Immature natural killer cell (primary cell): ENCODE results near the gene LAMA5. TPM values are rescaled to one million over a fixed set of nuclear protein-coding genes. Genes with fewer than 3 reads are reported as not detected.

Source experiments
- DNase-seq, 3 donors: peaks; one replicate each; pipeline ENCODE4 v3.0.0; 2022; ENCODE audit warnings: mixed read lengths in 1 of 3
- H3K27ac Mint-ChIP-seq, 6 donors: one replicate each; pipeline ENCODE4 v1.8.0; 2020; ENCODE audit warnings: mixed read lengths in 6 of 6, mild to moderate bottlenecking in 5 of 6, inconsistent platforms in 4 of 6, moderate library complexity in 3 of 6
- H3K27me3 Mint-ChIP-seq, 3 donors: one replicate each; pipeline ENCODE4 v1.8.0; 2020 to 2021; ENCODE audit warnings: low read depth in 3 of 3, mild to moderate bottlenecking in 3 of 3, mixed read lengths in 3 of 3, moderate library complexity in 3 of 3, inconsistent platforms in 1 of 3
- H3K36me3 Mint-ChIP-seq, 3 donors: one replicate each; pipeline ENCODE4 v1.8.0; 2020; ENCODE audit warnings: mixed read lengths in 3 of 3, inconsistent platforms in 2 of 3, mild to moderate bottlenecking in 2 of 3
- H3K4me1 Mint-ChIP-seq, 2 donors: one replicate each; pipeline ENCODE4 v1.8.0; 2020; ENCODE audit warnings: inconsistent platforms in 2 of 2, mild to moderate bottlenecking in 2 of 2, mixed read lengths in 2 of 2, moderate library complexity in 1 of 2
- H3K4me3 Mint-ChIP-seq, 5 donors: one replicate each; pipeline ENCODE4 v1.8.0; 2020; ENCODE audit warnings: mild to moderate bottlenecking in 5 of 5, mixed read lengths in 5 of 5, inconsistent platforms in 3 of 5, moderate library complexity in 3 of 5
- H3K9me3 Mint-ChIP-seq, 6 donors: one replicate each; pipeline ENCODE4 v1.8.0; 2020; ENCODE audit warnings: mild to moderate bottlenecking in 6 of 6, mixed read lengths in 6 of 6, inconsistent platforms in 4 of 6, moderate library complexity in 3 of 6
- polyA plus RNA-seq, 3 donors: library from polyadenylated mRNA; unstranded; fragments of 300-500 nt; fragmentation: Illumina TruSeq; gene quantifications; one replicate each; pipeline ENCODE4 v1.2.3, GENCODE V29; 2021

The LAMA5 gene
- polyA plus RNA-seq, 3 donors from 2014 or later, result 0.30 TPM; not detected in 2

DNA sequence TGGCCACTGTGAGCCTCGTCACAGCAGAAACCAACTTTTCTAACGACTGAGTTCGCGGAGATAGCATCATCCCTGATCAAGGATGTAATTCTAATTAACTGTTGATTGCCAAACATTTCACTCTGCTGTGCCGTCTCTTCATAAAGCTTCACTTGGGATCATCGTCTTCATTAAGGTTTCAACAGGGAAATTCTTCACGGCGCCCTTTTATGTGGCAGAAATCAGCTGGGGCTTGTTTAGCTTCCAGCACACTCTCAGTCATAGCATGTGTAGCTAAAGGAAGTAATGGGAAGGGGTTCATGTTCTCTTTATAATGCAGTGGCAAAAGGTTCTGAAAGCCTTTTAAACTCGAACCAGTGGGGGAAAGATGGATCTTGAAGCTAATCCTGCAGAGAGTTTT is 73.2 kb downstream of the LAMA5 start:
- H3K4me1 Mint-ChIP-seq, result peaks cover 37% of the 10 kb centered on the region in 2 donors
- H3K9me3 Mint-ChIP-seq, result no peaks in the 10 kb centered on the region
- no peak for DNase-seq
- peak overlapping the region in 2 of 5 donors; percentile 22 to 45 for H3K4me3 Mint-ChIP-seq
- H3K36me3 Mint-ChIP-seq, result peaks cover 4 to 11% (median 8%) of the 10 kb centered on the region in 3 donors
- H3K27ac Mint-ChIP-seq, result peak overlapping the region; percentile 56 to 96 (median 86)
- H3K27me3 Mint-ChIP-seq, result peaks cover under 1 to 8% (median 3%) of the 10 kb centered on the region in 3 donors

- H3K27me3 Mint-ChIP-seq, result peaks cover 0 to 8% (median 3%) of the 10 kb centered on the region in 3 donors
- DNase-seq, result no peak
- H3K4me1 Mint-ChIP-seq, result peaks cover 37 to 38% of the 10 kb centered on the region in 2 donors
- H3K4me3 Mint-ChIP-seq, result peak overlapping the region; percentile 24 to 86 (median 83)
- H3K9me3 Mint-ChIP-seq, result no peaks in the 10 kb centered on the region
- H3K36me3 Mint-ChIP-seq, result peaks cover 8 to 14% (median 8%) of the 10 kb centered on the region in 3 donors
- H3K27ac Mint-ChIP-seq, result peak overlapping the region; percentile 85 to 97 (median 96)
Measured at GRCh38 chr20:62293111-62293784, 73.9 kb downstream of the LAMA5 start.

GRCh38 chr20:62292108-62292507 is 75.0 kb downstream of the LAMA5 start:
- H3K36me3 Mint-ChIP-seq, result peaks cover 8 to 14% (median 8%) of the 10 kb centered on the region in 3 donors
- peak; percentile 53 to 63 (median 53) for DNase-seq
- H3K27ac Mint-ChIP-seq, result peak overlapping the region; percentile 94 to 97 (median 96)
- peaks cover 0 to 8% (median 3%) of the 10 kb centered on the region in 3 donors for H3K27me3 Mint-ChIP-seq
- H3K4me3 Mint-ChIP-seq, result peak overlapping the region; percentile 71 to 86 (median 85)
- peaks cover 37 to 38% of the 10 kb centered on the region in 2 donors for H3K4me1 Mint-ChIP-seq
- no peaks in the 10 kb centered on the region for H3K9me3 Mint-ChIP-seq

DNA sequence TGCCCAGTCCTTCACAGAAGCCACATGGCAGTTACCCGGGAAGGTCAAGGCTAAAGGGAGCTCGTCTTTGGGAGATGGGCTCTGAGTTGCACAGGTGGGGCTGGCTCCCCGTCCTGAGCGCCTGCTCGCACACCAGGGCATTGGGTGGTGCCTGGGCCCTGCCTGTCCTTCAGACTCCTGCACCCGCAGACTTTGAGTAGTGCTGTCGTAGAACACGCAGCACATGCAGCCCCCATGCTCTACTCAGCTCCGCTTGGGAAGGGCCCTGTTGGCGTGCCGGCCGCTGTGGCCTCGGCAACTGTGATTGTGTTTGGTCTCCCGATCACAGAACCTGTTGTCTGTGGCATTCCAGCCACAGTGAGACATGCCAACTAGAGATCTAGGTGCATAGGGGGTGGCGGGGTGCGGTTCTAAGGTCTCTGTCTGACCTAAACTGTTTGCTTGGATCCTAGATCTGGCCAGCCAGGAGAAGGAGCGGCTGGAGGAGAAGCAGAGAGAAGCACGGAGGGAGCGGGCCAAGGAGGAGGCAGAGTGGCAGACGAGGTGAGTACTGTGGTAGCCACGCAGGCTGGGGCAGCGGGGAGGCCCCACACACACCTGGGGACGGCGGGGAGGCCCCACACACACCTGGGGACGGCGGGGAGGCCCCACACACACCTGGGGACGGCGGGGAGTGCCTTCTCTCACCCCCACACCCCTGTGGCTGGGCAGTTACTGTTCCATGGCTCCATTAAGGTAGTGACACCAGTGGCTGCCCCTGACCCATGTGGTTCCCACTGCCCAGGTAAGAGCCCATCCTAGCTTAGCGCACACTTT is 75.7 kb downstream of the LAMA5 start:
- Mint-ChIP-seq H3K36me3 (peaks cover 8 to 14% (median 8%) of the 10 kb centered on the region in 3 donors), H3K4me3 (peak overlapping the region; percentile 49 to 86 (median 85)), H3K9me3 (no peaks in the 10 kb centered on the region), H3K4me1 (peaks cover 37 to 38% of the 10 kb centered on the region in 2 donors), H3K27me3 (peaks cover 0 to 8% (median 3%) of the 10 kb centered on the region in 3 donors), H3K27ac (peak overlapping the region; percentile 94 to 97 (median 96))
- no peak for DNase-seq

GRCh38 chr20:62289898-62290297 is 77.2 kb downstream of the LAMA5 start:
- peaks cover 8 to 11% (median 9%) of the 10 kb centered on the region in 3 donors for H3K36me3 Mint-ChIP-seq
- no peak overlapping the region for H3K4me3 Mint-ChIP-seq
- H3K27me3 Mint-ChIP-seq, result peaks cover 0 to 6% (median 3%) of the 10 kb centered on the region in 3 donors
- no peak overlapping the region for H3K27ac Mint-ChIP-seq
- no peaks in the 10 kb centered on the region for H3K9me3 Mint-ChIP-seq
- no peak for DNase-seq
- peaks cover 37 to 38% of the 10 kb centered on the region in 2 donors for H3K4me1 Mint-ChIP-seq

- DNase-seq, result no peak
- peaks cover 34 to 35% of the 10 kb centered on the region in 2 donors for H3K4me1 Mint-ChIP-seq
- peaks cover 0 to 6% (median 3%) of the 10 kb centered on the region in 3 donors for H3K27me3 Mint-ChIP-seq
- H3K27ac Mint-ChIP-seq, result peak overlapping the region in 3 of 6 donors; percentile 68 to 86 (median 80)
- H3K4me3 Mint-ChIP-seq, result no peak overlapping the region
- H3K9me3 Mint-ChIP-seq, result no peaks in the 10 kb centered on the region
- H3K36me3 Mint-ChIP-seq, result peaks cover 8 to 18% (median 11%) of the 10 kb centered on the region in 3 donors
Measured at GRCh38 chr20:62289131-62289530, 78.0 kb downstream of the LAMA5 start.

- Mint-ChIP-seq H3K4me1 (peaks cover 29 to 31% of the 10 kb centered on the region in 2 donors), H3K27me3 (peaks cover 0 to 6% (median 0%) of the 10 kb centered on the region in 3 donors), H3K27ac (peak overlapping the region; percentile 60 to 86 (median 70)), H3K36me3 (peaks cover 4 to 21% (median 12%) of the 10 kb centered on the region in 3 donors), H3K4me3 (no peak overlapping the region), H3K9me3 (no peaks in the 10 kb centered on the region)
- no peak for DNase-seq
Measured at GRCh38 chr20:62288535-62289105, 78.5 kb downstream of the LAMA5 start.

- Mint-ChIP-seq H3K27me3 (peaks cover 0 to 6% (median 0%) of the 10 kb centered on the region in 3 donors), H3K9me3 (no peaks in the 10 kb centered on the region), H3K4me1 (peaks cover 23 to 24% of the 10 kb centered on the region in 2 donors), H3K36me3 (peaks cover 4 to 25% (median 12%) of the 10 kb centered on the region in 3 donors), H3K4me3 (no peak overlapping the region), H3K27ac (peak overlapping the region in 3 of 6 donors; percentile 34 to 68 (median 39))
- no peak for DNase-seq
Measured at GRCh38 chr20:62287759-62288534, 79.2 kb downstream of the LAMA5 start.

GRCh38 chr20:62287129-62287528 is 80.0 kb downstream of the LAMA5 start:
- no peak overlapping the region for H3K27ac Mint-ChIP-seq
- H3K9me3 Mint-ChIP-seq, result no peaks in the 10 kb centered on the region
- no peak for DNase-seq
- peaks cover 2 to 27% (median 14%) of the 10 kb centered on the region in 3 donors for H3K36me3 Mint-ChIP-seq
- peaks cover 0 to 3% (median 0%) of the 10 kb centered on the region in 3 donors for H3K27me3 Mint-ChIP-seq
- H3K4me1 Mint-ChIP-seq, result peaks cover 14 to 16% of the 10 kb centered on the region in 2 donors
- H3K4me3 Mint-ChIP-seq, result no peak overlapping the region

- H3K9me3 Mint-ChIP-seq, result no peaks in the 10 kb centered on the region
- no peak overlapping the region for H3K27ac Mint-ChIP-seq
- no peak overlapping the region for H3K4me3 Mint-ChIP-seq
- DNase-seq, result no peak
- peaks cover 9 to 12% of the 10 kb centered on the region in 2 donors for H3K4me1 Mint-ChIP-seq
- peaks cover 4 to 33% (median 20%) of the 10 kb centered on the region in 3 donors for H3K36me3 Mint-ChIP-seq
- peaks cover 0 to 4% (median 0%) of the 10 kb centered on the region in 3 donors for H3K27me3 Mint-ChIP-seq
Measured at GRCh38 chr20:62286493-62287064, 80.5 kb downstream of the LAMA5 start.

GRCh38 chr20:62285722-62286121 is 81.4 kb downstream of the LAMA5 start:
- H3K27me3 Mint-ChIP-seq, result peaks cover 0 to 4% (median 0%) of the 10 kb centered on the region in 3 donors
- H3K27ac Mint-ChIP-seq, result no peak overlapping the region
- DNase-seq, result no peak
- H3K9me3 Mint-ChIP-seq, result no peaks in the 10 kb centered on the region
- H3K4me3 Mint-ChIP-seq, result no peak overlapping the region
- peaks cover under 1 to 4% of the 10 kb centered on the region in 2 donors for H3K4me1 Mint-ChIP-seq
- peaks cover 9 to 39% (median 23%) of the 10 kb centered on the region in 3 donors for H3K36me3 Mint-ChIP-seq

- DNase-seq, result no peak
- H3K27ac Mint-ChIP-seq, result no peak overlapping the region
- no peak overlapping the region for H3K4me3 Mint-ChIP-seq
- H3K9me3 Mint-ChIP-seq, result no peaks in the 10 kb centered on the region
- peaks cover 0 to 4% of the 10 kb centered on the region in 2 donors for H3K4me1 Mint-ChIP-seq
- H3K36me3 Mint-ChIP-seq, result peaks cover 11 to 45% (median 23%) of the 10 kb centered on the region in 3 donors
- peaks cover 0 to 4% (median 0%) of the 10 kb centered on the region in 3 donors for H3K27me3 Mint-ChIP-seq
Measured at GRCh38 chr20:62285151-62285550, 82.0 kb downstream of the LAMA5 start.
